Astrocyte (in vitro differentiated cells and primary cell): ENCODE data around the gene KRTAP1-4.

Experiments
- EZH2 ChIP-seq: IDR thresholded peaks from 2 replicates; pipeline ENCODE4 v1.6.1; 2012; ENCODE audit warnings: mild to moderate bottlenecking, low read length, inconsistent platforms; ENCODE audit not compliant: insufficient read depth
- TF ChIP-seq, protein P1 (sequence below): IDR thresholded peaks from 2 replicates; pipeline ENCODE4 v1.5.1; 2011; ENCODE audit warnings: low read depth, mild to moderate bottlenecking, inconsistent platforms, low read length, moderate library complexity; ENCODE audit not compliant: insufficient read depth

DNA sequence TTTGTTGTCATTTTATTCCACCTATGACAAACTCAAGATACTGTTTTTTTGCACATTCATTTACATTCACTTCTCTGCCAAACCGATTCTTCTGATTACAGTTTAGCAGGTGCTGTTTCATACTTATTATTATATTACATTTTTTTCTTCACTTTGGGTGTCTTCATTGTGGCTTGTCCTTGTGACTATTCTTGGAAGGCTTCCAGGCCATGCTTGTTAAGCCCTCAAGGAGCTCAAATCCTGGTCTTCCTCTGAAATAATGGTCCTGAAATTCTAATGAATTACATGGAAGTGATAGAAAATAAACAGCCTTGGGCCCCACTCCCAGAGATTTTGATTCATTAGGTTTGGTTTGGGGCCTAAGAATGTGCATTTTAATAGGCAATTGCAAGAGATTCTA is 34.3 kb upstream of the KRTAP1-4 start:
- TF ChIP-seq, protein P1, sequence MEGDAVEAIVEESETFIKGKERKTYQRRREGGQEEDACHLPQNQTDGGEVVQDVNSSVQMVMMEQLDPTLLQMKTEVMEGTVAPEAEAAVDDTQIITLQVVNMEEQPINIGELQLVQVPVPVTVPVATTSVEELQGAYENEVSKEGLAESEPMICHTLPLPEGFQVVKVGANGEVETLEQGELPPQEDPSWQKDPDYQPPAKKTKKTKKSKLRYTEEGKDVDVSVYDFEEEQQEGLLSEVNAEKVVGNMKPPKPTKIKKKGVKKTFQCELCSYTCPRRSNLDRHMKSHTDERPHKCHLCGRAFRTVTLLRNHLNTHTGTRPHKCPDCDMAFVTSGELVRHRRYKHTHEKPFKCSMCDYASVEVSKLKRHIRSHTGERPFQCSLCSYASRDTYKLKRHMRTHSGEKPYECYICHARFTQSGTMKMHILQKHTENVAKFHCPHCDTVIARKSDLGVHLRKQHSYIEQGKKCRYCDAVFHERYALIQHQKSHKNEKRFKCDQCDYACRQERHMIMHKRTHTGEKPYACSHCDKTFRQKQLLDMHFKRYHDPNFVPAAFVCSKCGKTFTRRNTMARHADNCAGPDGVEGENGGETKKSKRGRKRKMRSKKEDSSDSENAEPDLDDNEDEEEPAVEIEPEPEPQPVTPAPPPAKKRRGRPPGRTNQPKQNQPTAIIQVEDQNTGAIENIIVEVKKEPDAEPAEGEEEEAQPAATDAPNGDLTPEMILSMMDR: no peak
- no peak for TF ChIP-seq EZH2
